ENCODE results near the gene ING1.

ING1 gene

DNA sequence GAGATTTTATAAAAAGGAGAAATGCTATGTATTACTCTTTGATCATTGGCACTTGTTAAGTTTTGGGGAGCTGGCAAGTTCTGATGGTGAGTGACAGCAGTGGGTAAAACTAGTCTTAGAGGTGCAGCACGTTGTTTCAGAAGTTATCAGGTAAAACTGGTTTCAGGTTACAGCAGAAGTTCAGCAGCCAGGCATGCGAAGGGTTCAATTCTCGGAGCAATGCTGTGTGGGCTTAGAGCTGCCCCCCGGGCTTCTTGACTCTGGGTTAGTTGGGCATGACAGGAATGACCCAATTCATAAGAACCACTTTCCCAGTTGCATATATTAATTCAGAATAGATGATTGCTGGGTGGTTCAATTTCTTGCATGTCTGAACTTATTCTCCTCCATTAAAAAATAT, 34.8 kb downstream of the ING1 start:
- Mint-ChIP-seq H3K27me3 (no peaks in the 10 kb centered on the region), H3K9me3 (peaks cover 1 to 11% of the 10 kb centered on the region in 2 donors), H3K4me1 (ENCODE audit: low read depth in 2 of 2) (no peaks in the 10 kb centered on the region), H3K27ac (no peak overlapping the region), H3K4me3 (no peak overlapping the region), H3K36me3 (ENCODE audit: insufficient read depth) (no peaks in the 10 kb centered on the region)
- DNase-seq (no peak), ATAC-seq (replicated peaks) (no peak)

DNA sequence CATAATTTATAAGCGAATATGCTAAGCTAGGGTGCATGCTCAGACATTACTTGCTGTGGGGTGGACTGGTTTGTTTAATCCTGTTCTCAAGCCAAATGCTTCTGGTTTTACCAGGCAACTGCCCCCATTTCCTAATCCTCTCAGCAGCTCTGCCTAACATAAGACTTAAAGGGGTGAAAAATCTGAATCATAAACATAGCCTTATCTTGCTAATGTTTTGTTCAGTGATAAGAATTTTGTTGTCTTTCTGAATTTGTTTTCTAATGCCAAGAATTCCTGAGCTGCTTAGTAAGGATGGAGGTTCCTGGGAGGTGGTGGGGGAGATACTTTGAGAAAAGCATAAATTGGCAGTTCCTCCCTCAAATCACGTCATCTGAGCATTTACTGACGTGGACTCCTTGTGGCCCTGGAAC, 42.7 kb downstream of the ING1 start:
- DNase-seq = no peak
- H3K36me3 Mint-ChIP-seq (ENCODE audit: insufficient read depth) = peaks cover 3% of the 10 kb centered on the region
- no peaks in the 10 kb centered on the region for H3K4me1 Mint-ChIP-seq (ENCODE audit: low read depth in 2 of 2)
- no peaks in the 10 kb centered on the region for H3K9me3 Mint-ChIP-seq
- H3K27ac Mint-ChIP-seq = no peak overlapping the region
- peaks cover 26 to 32% of the 10 kb centered on the region in 2 donors for H3K27me3 Mint-ChIP-seq
- ATAC-seq (replicated peaks) = no peak
- no peak overlapping the region for H3K4me3 Mint-ChIP-seq

DNA sequence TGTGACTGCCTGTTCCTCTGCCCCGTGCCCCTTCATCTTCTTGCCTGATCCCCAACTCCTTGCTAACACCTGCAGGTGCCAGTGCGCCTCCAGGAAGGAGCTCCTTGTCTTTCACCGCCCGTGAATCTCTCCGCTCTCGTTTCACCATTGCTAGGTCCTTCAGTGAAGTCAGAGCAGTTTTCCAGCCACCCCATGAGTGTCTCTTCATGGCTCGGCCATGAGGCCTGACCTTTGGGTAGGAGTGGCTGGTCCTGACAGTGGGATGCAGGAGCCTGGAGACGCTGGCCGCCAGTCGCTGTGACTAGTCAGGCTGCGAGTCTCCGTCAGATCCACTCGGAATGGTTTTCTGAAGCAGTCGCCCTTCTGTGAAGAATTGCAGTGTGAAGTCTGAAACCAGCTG, 43.8 kb downstream of the ING1 start:
- ATAC-seq (replicated peaks) (no peak), DNase-seq (no peak)
- Mint-ChIP-seq H3K4me3 (no peak overlapping the region), H3K9me3 (no peaks in the 10 kb centered on the region), H3K27ac (no peak overlapping the region), H3K36me3 (ENCODE audit: insufficient read depth) (peaks cover 3% of the 10 kb centered on the region), H3K4me1 (ENCODE audit: low read depth in 2 of 2) (no peaks in the 10 kb centered on the region), H3K27me3 (peaks cover 30 to 34% of the 10 kb centered on the region in 2 donors)

DNA sequence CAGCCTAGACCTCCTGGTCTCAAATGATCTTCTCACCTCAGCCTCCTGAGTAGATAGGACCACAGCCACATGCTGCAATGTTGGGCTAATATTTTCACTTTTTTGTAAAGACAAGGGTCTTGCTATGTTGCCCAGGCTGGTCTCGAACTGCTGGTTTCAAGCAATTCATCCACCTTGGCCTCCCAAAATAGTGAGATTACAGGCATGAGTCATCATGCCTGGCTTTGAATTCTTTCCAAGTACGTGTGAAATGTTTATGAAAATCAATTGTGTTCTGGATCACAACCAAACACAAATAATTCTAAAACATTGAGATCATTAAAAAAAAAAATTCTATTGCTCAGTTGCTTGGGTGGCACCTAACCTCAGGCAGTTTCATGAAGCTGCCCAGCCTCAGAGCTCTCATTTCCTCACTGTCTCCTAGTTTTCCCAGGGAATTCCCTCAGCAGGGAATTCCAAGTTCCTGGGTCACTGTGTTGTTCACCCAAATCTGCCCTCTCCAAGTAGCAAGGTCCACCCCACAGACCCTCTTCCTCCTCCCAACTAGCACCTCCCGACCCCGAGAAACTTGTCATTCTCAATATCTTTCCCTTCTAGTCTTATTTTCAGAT, 44.8 kb downstream of the ING1 start:
- H3K27ac Mint-ChIP-seq = no peak overlapping the region
- no peaks in the 10 kb centered on the region for H3K4me1 Mint-ChIP-seq (ENCODE audit: low read depth in 2 of 2)
- no peak overlapping the region for H3K4me3 Mint-ChIP-seq
- peaks cover 37 to 40% of the 10 kb centered on the region in 2 donors for H3K27me3 Mint-ChIP-seq
- H3K9me3 Mint-ChIP-seq = no peaks in the 10 kb centered on the region
- no peak for ATAC-seq (replicated peaks)
- no peak for DNase-seq
- H3K36me3 Mint-ChIP-seq (ENCODE audit: insufficient read depth) = peaks cover 3% of the 10 kb centered on the region

DNA sequence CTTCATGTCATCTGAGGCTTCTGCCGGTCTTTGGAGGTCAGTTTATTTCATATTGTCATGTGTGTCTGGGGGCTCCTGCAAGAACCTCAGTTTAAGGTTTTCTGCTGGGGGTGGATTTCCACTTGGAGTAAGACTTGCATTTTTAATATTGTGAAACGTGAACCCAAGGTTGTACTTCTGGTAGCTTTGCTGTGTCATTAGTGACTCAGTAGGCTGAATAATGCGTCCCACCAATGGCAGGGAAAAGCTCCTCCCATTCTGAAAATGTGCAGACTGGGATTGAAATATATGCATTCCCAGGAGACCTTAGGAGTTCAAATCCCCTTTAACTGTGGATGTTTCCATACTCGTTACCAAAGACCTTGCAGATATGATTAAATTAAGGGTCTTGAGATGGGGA, 46.2 kb downstream of the ING1 start:
- ATAC-seq (replicated peaks) (no peak), DNase-seq (no peak)
- Mint-ChIP-seq H3K4me1 (ENCODE audit: low read depth in 2 of 2) (no peaks in the 10 kb centered on the region), H3K9me3 (no peaks in the 10 kb centered on the region), H3K27me3 (peaks cover 51 to 54% of the 10 kb centered on the region in 2 donors), H3K27ac (no peak overlapping the region), H3K36me3 (ENCODE audit: insufficient read depth) (peaks cover 3% of the 10 kb centered on the region), H3K4me3 (no peak overlapping the region)

DNA sequence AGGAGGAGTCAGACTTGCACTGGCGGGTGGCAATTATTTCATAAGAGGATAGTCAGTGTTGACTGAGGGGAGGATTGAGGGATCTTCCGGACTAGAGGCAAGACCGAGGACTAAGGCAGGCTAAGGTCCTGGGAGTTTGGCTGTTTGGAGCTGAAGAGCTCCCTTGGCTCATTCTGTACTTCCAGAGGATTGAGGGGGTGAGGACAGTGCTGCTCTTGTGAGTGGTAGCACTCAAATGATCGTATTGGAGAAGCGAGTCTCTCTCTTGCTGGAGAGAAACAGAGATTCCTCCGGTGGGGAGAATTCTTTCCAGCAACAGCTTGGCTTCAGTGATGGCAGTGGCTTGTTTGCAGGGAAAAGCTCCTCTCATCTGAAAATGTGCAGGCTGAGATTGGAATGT, 47.1 kb downstream of the ING1 start:
- Mint-ChIP-seq H3K27ac (no peak overlapping the region), H3K27me3 (peaks cover 57 to 63% of the 10 kb centered on the region in 2 donors), H3K4me1 (ENCODE audit: low read depth in 2 of 2) (no peaks in the 10 kb centered on the region), H3K4me3 (no peak overlapping the region), H3K9me3 (no peaks in the 10 kb centered on the region), H3K36me3 (ENCODE audit: insufficient read depth) (peaks cover 3% of the 10 kb centered on the region)
- ATAC-seq (replicated peaks) (no peak), DNase-seq (no peak)

DNA sequence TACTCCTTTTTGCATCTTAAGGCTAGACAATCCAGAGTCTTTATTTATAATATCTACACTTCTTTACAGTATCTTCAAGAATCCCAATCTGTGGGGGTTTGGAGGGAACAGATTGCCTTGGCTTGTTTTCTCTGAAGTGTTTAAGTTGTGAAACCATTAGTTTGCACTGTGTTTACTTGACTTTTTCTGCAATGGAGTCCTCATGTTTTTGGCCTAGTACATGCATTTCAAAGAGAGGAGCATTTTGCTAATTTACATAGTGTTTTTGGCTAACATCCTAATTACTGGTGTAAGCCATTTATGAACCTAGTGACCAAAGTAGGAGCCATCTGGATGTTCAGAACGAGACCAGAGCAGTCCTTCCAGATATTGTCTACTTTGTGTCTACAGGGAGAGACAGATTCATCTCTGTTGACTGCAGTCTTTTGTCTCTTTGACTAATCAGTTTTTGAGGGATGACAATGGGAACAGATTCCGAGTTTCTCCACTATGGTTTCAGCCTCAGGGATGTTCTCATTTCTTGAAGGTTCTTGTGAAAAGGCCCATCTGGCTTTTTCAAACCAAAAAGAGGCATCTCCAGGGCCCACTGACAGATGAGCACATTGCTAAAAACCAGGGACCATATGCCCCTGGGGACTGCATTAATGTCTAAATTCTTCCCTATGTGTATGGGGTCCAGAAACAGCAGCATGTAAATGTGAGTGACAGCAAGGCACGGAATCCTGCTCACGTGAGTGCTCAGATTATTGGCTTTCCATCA, 53.4 kb downstream of the ING1 start:
- peaks cover 54 to 63% of the 10 kb centered on the region in 2 donors for H3K27me3 Mint-ChIP-seq
- no peaks in the 10 kb centered on the region for H3K36me3 Mint-ChIP-seq (ENCODE audit: insufficient read depth)
- peaks cover 0 to 2% of the 10 kb centered on the region in 2 donors for H3K4me1 Mint-ChIP-seq (ENCODE audit: low read depth in 2 of 2)
- no peak for ATAC-seq (replicated peaks)
- H3K4me3 Mint-ChIP-seq = no peak overlapping the region
- H3K27ac Mint-ChIP-seq = no peak overlapping the region
- DNase-seq = no peak
- no peaks in the 10 kb centered on the region for H3K9me3 Mint-ChIP-seq

DNA sequence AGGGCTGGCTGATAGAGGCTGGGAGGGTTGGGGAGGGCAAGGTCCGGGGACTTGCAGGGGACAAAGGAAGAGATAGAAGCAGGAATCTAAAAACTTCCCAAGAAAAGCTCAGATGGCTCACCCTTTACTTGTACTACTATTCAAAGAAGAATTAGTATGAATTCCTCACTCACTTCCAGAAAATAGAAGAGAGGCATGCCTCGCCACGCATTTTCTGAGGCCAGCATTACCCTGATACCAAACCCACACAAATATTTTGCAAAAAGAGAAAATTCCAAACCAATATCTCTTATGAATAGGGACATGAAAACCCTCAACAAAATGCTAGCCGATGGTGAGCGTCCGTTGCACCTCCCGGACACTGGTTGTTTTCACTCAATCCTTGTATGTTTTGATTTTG, 54.0 kb downstream of the ING1 start:
- peaks cover 61 to 63% of the 10 kb centered on the region in 2 donors for H3K27me3 Mint-ChIP-seq
- no peak for ATAC-seq (replicated peaks)
- no peaks in the 10 kb centered on the region for H3K36me3 Mint-ChIP-seq (ENCODE audit: insufficient read depth)
- no peak for DNase-seq
- H3K27ac Mint-ChIP-seq = no peak overlapping the region
- no peak overlapping the region for H3K4me3 Mint-ChIP-seq
- no peaks in the 10 kb centered on the region for H3K9me3 Mint-ChIP-seq
- H3K4me1 Mint-ChIP-seq (ENCODE audit: low read depth in 2 of 2) = peaks cover 0 to 2% of the 10 kb centered on the region in 2 donors

DNA sequence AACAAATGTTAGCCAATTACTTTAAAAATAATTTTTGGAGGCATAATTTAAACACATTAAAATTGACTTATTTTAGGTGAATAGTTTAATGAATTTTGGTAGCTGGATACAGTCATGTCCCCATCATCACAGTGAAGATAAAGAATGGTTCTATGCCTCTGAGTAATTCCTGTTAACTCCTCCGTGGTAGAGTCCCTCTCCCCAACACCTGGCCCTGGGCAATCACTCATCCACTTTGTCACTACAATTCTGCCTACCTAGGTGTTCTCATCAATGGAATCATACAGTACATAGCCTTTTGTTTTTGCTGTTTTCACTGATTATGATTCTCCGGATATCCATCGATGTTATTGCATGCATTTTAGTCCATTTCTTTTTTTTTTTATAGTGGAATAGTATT, 55.6 kb downstream of the ING1 start:
- ATAC-seq (replicated peaks) = no peak
- DNase-seq = no peak

DNA sequence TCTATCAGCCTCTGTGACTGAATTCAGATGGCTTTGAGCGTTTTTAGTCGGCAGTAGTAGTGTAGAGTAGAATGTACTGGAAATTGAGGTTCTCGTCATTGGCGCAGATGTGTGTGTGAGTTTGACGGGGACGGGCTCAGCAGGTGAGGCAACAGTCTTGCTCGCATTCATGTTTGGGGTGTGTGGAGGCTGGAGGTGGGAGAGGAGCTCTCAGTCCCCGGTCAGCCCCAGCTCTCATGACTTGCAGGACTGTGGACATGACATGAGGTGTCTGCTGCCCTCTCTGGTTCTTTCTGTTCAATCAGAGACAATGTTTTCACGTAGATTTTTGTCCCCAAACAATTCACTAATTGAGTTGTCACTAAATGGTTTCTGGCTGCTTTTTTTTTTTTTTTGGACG, 57.2 kb downstream of the ING1 start:
- H3K4me1 Mint-ChIP-seq (ENCODE audit: low read depth in 2 of 2) = peaks cover 0 to 2% of the 10 kb centered on the region in 2 donors
- ATAC-seq (replicated peaks) (no peak), DNase-seq (no peak)
- H3K9me3 Mint-ChIP-seq = no peaks in the 10 kb centered on the region
- H3K27ac Mint-ChIP-seq = no peak overlapping the region
- H3K36me3 Mint-ChIP-seq (ENCODE audit: insufficient read depth) = no peaks in the 10 kb centered on the region
- no peak overlapping the region for H3K4me3 Mint-ChIP-seq
- H3K27me3 Mint-ChIP-seq = peaks cover 43 to 47% of the 10 kb centered on the region in 2 donors

More for the DNA sequence above, 55.6 kb downstream of the ING1 start:
- no peaks in the 10 kb centered on the region for H3K36me3 Mint-ChIP-seq (ENCODE audit: insufficient read depth)
- H3K27me3 Mint-ChIP-seq = peaks cover 54 to 56% of the 10 kb centered on the region in 2 donors
- H3K27ac Mint-ChIP-seq = no peak overlapping the region
- no peaks in the 10 kb centered on the region for H3K9me3 Mint-ChIP-seq
- H3K4me3 Mint-ChIP-seq = no peak overlapping the region
- peaks cover 0 to 2% of the 10 kb centered on the region in 2 donors for H3K4me1 Mint-ChIP-seq (ENCODE audit: low read depth in 2 of 2)

DNA sequence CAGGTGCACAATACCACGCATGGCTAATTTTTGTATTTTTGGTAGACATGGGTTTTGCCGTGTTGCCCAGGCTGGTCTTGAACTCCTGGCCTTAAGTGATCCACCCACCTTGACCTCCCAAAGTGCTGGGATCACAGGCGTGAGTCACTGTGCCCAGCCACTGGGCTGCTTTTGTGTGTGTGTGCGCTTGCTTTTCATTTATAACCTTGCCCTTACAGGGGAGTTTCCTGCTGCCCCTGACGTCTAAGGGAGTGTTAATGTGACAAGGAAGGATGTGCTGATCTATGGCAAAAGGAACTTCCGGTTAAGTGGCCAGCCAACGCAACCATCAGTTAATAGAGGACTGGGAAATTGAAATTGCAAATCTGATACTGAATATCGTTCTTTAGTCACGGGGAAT, 57.7 kb downstream of the ING1 start:
- peaks cover 38 to 44% of the 10 kb centered on the region in 2 donors for H3K27me3 Mint-ChIP-seq
- H3K27ac Mint-ChIP-seq = no peak overlapping the region
- H3K4me1 Mint-ChIP-seq (ENCODE audit: low read depth in 2 of 2) = peaks cover 0 to 4% of the 10 kb centered on the region in 2 donors
- H3K36me3 Mint-ChIP-seq (ENCODE audit: insufficient read depth) = no peaks in the 10 kb centered on the region
- no peak for ATAC-seq (replicated peaks)
- no peaks in the 10 kb centered on the region for H3K9me3 Mint-ChIP-seq
- H3K4me3 Mint-ChIP-seq = no peak overlapping the region
- DNase-seq = no peak

DNA sequence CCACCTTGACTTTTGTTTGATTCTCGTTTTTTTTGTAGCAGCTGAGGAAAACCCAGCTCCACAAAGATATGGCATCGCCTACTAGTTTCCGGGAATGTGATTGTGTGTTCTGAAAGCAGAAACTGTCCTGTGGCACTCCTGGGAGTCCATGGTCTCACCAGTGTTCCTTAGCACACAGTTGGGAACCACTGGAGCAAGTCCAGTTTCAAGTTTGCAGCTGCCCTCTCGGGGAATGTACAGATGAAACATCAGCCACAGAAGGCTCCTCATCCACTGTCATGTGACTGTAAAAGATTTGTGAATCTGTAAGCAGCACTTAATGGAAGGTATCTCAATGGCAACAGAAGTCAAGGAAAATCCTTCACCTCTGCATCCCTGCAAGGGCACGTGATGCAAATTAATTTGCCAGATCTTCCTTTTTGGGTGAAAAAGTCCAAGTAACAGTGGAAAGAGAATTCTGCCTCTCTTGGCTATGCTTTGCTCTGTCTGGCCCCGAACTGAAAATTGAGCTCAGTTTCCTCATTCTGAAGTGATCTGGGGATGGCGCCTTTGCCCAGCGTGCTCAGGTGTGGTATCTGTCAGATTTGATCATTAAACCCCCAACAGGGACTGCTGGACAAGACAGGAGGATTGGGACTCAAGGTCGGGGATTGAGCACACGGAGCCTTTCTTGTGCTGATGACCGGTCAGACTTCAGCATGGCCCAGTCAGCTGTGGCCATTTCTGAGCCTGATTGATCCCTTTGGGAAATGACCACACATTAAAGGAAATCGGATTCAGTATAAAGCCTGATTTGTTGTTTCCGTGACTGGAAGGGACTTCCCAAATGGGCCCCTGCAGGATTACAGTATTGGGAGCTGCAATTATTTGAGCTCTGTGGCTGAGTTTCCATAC, 58.8 kb downstream of the ING1 start:
- Mint-ChIP-seq H3K4me3 (no peak overlapping the region), H3K9me3 (no peaks in the 10 kb centered on the region), H3K36me3 (ENCODE audit: insufficient read depth) (no peaks in the 10 kb centered on the region), H3K4me1 (ENCODE audit: low read depth in 2 of 2) (peaks cover 0 to 4% of the 10 kb centered on the region in 2 donors), H3K27me3 (peaks cover 35 to 45% of the 10 kb centered on the region in 2 donors), H3K27ac (no peak overlapping the region)
- ATAC-seq (replicated peaks) = no peak
- no peak for DNase-seq
